Measurements from ENCODE around the gene CFAP92.

- TF ChIP-seq ZNF274 (IDR thresholded peaks at IDR 0.05; ENCODE audit: low read depth, low read length) = no peak
- no peak for TF ChIP-seq YY1 (IDR thresholded peaks at IDR 0.05; ENCODE audit: insufficient read depth, insufficient read length)
Observed at GRCh38 chr3:128987302-128988100, 6.4 kb downstream of the CFAP92 start.
